Caco-2 (cell line): ENCODE results near the gene SEZ6L2. TPM values are rescaled to one million over a fixed set of nuclear protein-coding genes. Genes with fewer than 3 reads are reported as not detected.

Experiments
- BruUV-seq: library from RNA; stranded (reverse); fragments of 400-500 nt; replicated peaks from 2 replicates; lab custom pipeline; 2021; lab: Mats Ljungman, UMichigan
- CTCF ChIA-PET: fragments of 300-600 bp; sonication (Branson Sonifier 250); formaldehyde crosslinking; loops from one replicate; lab custom pipeline; 2022; ENCODE audit warnings: antibody characterized with exemption; lab: Charles Lee
- POLR2A ChIA-PET: fragments of 300-600 bp; sonication (Branson Sonifier 250); formaldehyde crosslinking; loops from one replicate; lab custom pipeline; 2022; ENCODE audit warnings: antibody characterized with exemption; lab: Charles Lee
- DNase-seq, 2 experiments: peaks; one replicate each; pipeline versions ENCODE4 v3.0.0 to v3.0.0-alpha.2; 2020 to 2022
- H3K27me3 ChIP-seq: replicated peaks from 2 replicates; pipeline ENCODE4 v1.6.0; 2011; ENCODE audit warnings: low read length; ENCODE audit not compliant: control insufficient read depth, insufficient read depth
- H3K36me3 ChIP-seq: 2 replicates; pipeline ENCODE4 v1.5.1; 2011; ENCODE audit warnings: low read length; ENCODE audit not compliant: control insufficient read depth, insufficient read depth
- H3K4me1 ChIP-seq: fragments of 250-450 bp; sonication (Bioruptor Pico); 2 replicates; pipeline ENCODE4 v1.5.1; 2020; ENCODE audit warnings: mild to moderate bottlenecking
- H3K4me3 ChIP-seq: 2 replicates; pipeline ENCODE4 v1.5.1; 2011; ENCODE audit warnings: low read depth, mild to moderate bottlenecking, control low read depth, low read length
- H3K9me3 ChIP-seq: fragments of 250-450 bp; sonication (Bioruptor Pico); 2 replicates; pipeline ENCODE4 v1.5.1; 2020; ENCODE audit warnings: mild to moderate bottlenecking, moderate library complexity
- H3K27ac Mint-ChIP-seq: one replicate; pipeline ENCODE4 v1.8.0; 2022; ENCODE audit warnings: mixed read lengths; ENCODE audit not compliant: unreplicated experiment
- H3K27me3 Mint-ChIP-seq: one replicate; pipeline ENCODE4 v1.8.0; 2022; ENCODE audit warnings: mixed read lengths; ENCODE audit not compliant: insufficient read depth, unreplicated experiment
- H3K36me3 Mint-ChIP-seq: one replicate; pipeline ENCODE4 v1.8.0; 2022; ENCODE audit warnings: mild to moderate bottlenecking, mixed read lengths; ENCODE audit not compliant: insufficient read depth, unreplicated experiment
- H3K4me1 Mint-ChIP-seq: one replicate; pipeline ENCODE4 v1.8.0; 2022; ENCODE audit warnings: low read depth, mixed read lengths; ENCODE audit not compliant: unreplicated experiment
- H3K4me3 Mint-ChIP-seq: one replicate; pipeline ENCODE4 v1.8.0; 2022; ENCODE audit warnings: mild to moderate bottlenecking, moderate library complexity, mixed read lengths; ENCODE audit not compliant: unreplicated experiment
- H3K9me3 Mint-ChIP-seq: one replicate; pipeline ENCODE4 v1.8.0; 2022; ENCODE audit warnings: mixed read lengths; ENCODE audit not compliant: unreplicated experiment
- CTCF ChIP-seq, 2 experiments: fragments of 200-600 bp in 1 of 2; IDR thresholded peaks; 1 replicate in 1 of 2; 2 replicates in 1 of 2; pipeline versions ENCODE4 v1.5.1 to v1.8.0; 2011 to 2022; ENCODE audit warnings: antibody characterized with exemption in 1 of 2, control low read depth in 1 of 2, inconsistent platforms in 1 of 2, low read depth in 1 of 2, low read length in 1 of 2, mild to moderate bottlenecking in 1 of 2, moderate library complexity in 1 of 2; ENCODE audit not compliant: insufficient read depth in 1 of 2, severe bottlenecking in 1 of 2, unreplicated experiment in 1 of 2
- intact Hi-C: fragments of 100-400 bp; cut with micrococcal nuclease; formaldehyde crosslinking; loops from one replicate; pipeline ENCODE4 v1.10.0; 2022; ENCODE audit not compliant: unreplicated experiment
- total RNA-seq: library from RNA; stranded (reverse); gene quantifications from 2 replicates; pipeline ENCODE4 v1.2.3, GENCODE V29; 2022

Gene SEZ6L2
- total RNA-seq, 1 experiment from 2014 or later, result 24.1 TPM

GRCh38 chr16:29913514-29913913, 14.2 kb upstream of the SEZ6L2 start:
- no peak for TF ChIP-seq CTCF (IDR thresholded peaks at IDR 0.05; ENCODE audit: insufficient read depth in 1 of 2, low read depth in 1 of 2, low read length in 1 of 2, severe bottlenecking in 1 of 2, unreplicated experiment in 1 of 2)
- Histone ChIP-seq H3K27me3 (no peaks in the 10 kb centered on the region), H3K4me1 (no peaks in the 10 kb centered on the region), H3K9me3 (no peaks in the 10 kb centered on the region), H3K4me3 (no peak overlapping the region), H3K36me3 (no peaks in the 10 kb centered on the region)
- peaks cover 9% of the 10 kb centered on the region for H3K4me1 Mint-ChIP-seq
- no peaks in the 10 kb centered on the region for H3K27me3 Mint-ChIP-seq
- no peak overlapping the region for H3K4me3 Mint-ChIP-seq
- H3K36me3 Mint-ChIP-seq, result peaks cover 20% of the 10 kb centered on the region
- DNase-seq, result no peak
- H3K27ac Mint-ChIP-seq, result no peak overlapping the region
- ChIA-PET POLR2A (no interaction called here), CTCF (no interaction called here)
- no peaks in the 10 kb centered on the region for H3K9me3 Mint-ChIP-seq
- no TSS peak for BruUV-seq
- intact Hi-C loops, result no loop called here

GRCh38 chr16:29912087-29912486, 12.7 kb upstream of the SEZ6L2 start:
- Histone ChIP-seq H3K36me3 (no peaks in the 10 kb centered on the region), H3K27me3 (no peaks in the 10 kb centered on the region), H3K4me3 (no peak overlapping the region), H3K9me3 (no peaks in the 10 kb centered on the region), H3K4me1 (no peaks in the 10 kb centered on the region)
- Mint-ChIP-seq H3K36me3 (peaks cover 11% of the 10 kb centered on the region), H3K4me3 (no peak overlapping the region), H3K4me1 (peaks cover 9% of the 10 kb centered on the region), H3K27ac (no peak overlapping the region), H3K9me3 (no peaks in the 10 kb centered on the region), H3K27me3 (no peaks in the 10 kb centered on the region)
- BruUV-seq, result no TSS peak
- intact Hi-C loops, result no loop called here
- no peak for TF ChIP-seq CTCF (IDR thresholded peaks at IDR 0.05; ENCODE audit: insufficient read depth in 1 of 2, low read depth in 1 of 2, low read length in 1 of 2, severe bottlenecking in 1 of 2, unreplicated experiment in 1 of 2)
- DNase-seq, result no peak
- POLR2A ChIA-PET, result no interaction called here
- CTCF ChIA-PET, result interaction anchor here (1.0 kb wide), 1 partner anchor 120 kb away, joined by 3 read pairs; no protein-coding TSS in a partner anchor

- Histone ChIP-seq H3K9me3 (no peaks in the 10 kb centered on the region), H3K36me3 (no peaks in the 10 kb centered on the region), H3K4me3 (no peak overlapping the region), H3K4me1 (no peaks in the 10 kb centered on the region), H3K27me3 (no peaks in the 10 kb centered on the region)
- no TSS peak for BruUV-seq
- Mint-ChIP-seq H3K4me3 (no peak overlapping the region), H3K36me3 (peaks cover 11% of the 10 kb centered on the region), H3K27ac (no peak overlapping the region), H3K9me3 (no peaks in the 10 kb centered on the region), H3K4me1 (peaks cover 9% of the 10 kb centered on the region), H3K27me3 (no peaks in the 10 kb centered on the region)
- POLR2A ChIA-PET, result no interaction called here
- CTCF ChIA-PET, result interaction anchor here (1.0 kb wide), 1 partner anchor 121 kb away, joined by 3 read pairs; no protein-coding TSS in a partner anchor
- TF ChIP-seq CTCF (IDR thresholded peaks at IDR 0.05; ENCODE audit: insufficient read depth in 1 of 2, low read depth in 1 of 2, low read length in 1 of 2, severe bottlenecking in 1 of 2, unreplicated experiment in 1 of 2), result no peak
- no peak for DNase-seq
- intact Hi-C loops, result no loop called here
These were observed 12.3 kb upstream of the SEZ6L2 start for GRCh38 chr16:29911676-29912010.
